SIG-M5 (cell line): Measurements from ENCODE around the gene CA5A.
"Not testable (repeated sequence)": the region's sequence is repeated elsewhere in the genome, so short reads cannot be mapped to it uniquely, and the experiment has no call there.

Experiments used
- DNase-seq: peaks from one replicate; lab custom pipeline; 2025; lab: John Stamatoyannopoulos, UW

CA5A gene

DNA sequence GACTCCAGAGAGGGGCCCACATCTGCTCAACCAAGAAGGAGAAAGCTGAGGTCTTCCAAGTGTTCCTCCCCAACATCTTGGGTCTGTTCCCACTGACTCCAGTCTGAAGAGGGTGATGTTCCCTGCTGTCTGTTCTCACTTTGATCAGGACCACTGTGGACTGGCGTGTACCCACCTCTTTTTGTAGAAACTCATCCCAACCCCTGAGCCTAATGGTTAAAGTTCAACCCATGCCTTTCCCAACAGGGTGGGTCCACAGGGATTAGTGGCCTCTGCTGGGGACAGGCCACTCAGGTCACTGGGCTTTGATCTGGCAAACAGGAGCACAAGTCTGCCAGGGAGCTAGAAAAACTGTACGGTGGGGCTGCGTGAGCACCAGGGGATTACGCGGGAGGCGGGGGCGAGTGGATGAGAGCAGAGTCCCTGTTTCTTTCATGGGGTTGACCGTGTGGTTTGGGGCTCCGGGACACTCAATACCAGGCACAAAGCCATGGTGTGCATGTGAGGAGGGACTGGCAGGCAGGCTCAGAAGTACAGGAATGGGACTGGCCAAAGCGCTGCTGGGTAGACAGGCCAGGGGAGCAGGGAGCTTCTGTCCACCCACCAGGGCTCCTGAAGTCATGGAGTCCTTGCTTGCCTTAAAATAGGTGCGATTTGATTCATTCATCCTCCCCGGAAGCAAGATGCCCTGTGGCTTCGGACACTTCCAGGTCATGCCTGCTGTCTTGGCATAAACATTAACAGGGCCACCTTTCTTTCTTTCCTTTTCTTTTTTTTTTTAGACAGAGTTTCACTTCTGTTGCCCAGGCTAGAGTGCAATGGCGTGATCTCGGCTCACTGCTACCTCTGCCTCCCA is at the start of gene CA5A:
Gene CA5A (minus strand): TSS at position 155 of the 856 bp plus-strand sequence. CDS start 79 bp downstream, at position 76.
- no peak for DNase-seq

DNA sequence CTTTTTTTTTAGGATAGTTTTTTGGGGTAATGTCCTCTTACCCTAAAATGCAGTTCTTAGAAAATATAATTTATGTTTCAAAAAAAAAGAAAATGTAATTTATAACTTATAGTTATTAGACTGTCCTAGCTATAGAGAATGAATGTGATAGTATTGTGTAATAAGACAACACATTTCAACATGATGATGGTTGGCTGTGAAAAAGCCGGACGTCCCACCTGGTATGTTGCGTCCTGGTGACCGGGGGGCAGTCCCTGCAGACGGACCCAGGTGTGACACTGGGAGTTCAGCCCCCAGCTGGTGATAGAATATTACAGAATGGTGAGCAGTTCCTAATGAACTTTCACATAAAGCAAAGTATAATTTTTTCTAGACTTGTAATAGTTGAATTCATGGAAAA is 49.2 kb upstream of the CA5A start:
- DNase-seq = not testable (repeated sequence)

- no peak for DNase-seq
Measured at GRCh38 chr16:87984632-87985267, 48.4 kb upstream of the CA5A start.

- not testable (repeated sequence) for DNase-seq
Measured at GRCh38 chr16:87984180-87984579, 47.9 kb upstream of the CA5A start.

- not testable (repeated sequence) for DNase-seq
Measured at GRCh38 chr16:87983737-87984097, 47.4 kb upstream of the CA5A start.

DNA sequence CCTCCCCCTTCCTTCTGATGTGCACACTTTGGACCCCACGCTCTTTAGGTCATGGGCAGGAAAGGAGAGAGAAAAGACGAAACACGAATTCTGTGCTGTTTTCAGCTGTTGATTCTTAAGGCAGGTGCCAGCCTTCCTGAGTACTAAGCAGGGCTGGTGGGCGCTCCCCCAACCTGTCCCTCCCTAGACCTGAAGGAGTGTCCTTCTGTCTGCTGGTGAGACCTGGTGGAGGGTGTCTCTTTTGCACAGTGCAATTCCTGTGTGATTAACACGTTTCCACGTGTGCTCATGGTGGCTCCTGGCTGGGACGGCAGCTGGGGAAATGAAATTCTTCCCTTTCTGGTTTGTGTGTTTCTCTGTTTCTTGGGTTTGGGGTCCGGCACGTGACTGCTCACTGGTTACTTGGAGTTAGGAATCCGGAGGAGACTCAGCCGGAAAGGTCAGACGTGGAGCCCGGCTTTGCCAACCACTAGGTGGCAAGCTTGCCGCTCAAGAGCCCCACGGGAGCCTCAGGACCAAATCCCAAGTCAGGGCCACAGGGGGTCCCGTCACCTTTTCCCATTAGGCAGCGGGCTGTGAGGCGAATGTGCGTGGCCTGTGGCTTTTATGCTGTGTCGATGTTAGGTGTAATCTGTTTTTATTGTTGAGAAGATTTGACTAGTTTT is 46.9 kb upstream of the CA5A start:
- DNase-seq = not testable (repeated sequence)

- no peak for DNase-seq
Measured at GRCh38 chr16:87982581-87983041, 46.3 kb upstream of the CA5A start.

GRCh38 chr16:87981376-87981775 is 45.0 kb upstream of the CA5A start:
- DNase-seq = not testable (repeated sequence)

DNA sequence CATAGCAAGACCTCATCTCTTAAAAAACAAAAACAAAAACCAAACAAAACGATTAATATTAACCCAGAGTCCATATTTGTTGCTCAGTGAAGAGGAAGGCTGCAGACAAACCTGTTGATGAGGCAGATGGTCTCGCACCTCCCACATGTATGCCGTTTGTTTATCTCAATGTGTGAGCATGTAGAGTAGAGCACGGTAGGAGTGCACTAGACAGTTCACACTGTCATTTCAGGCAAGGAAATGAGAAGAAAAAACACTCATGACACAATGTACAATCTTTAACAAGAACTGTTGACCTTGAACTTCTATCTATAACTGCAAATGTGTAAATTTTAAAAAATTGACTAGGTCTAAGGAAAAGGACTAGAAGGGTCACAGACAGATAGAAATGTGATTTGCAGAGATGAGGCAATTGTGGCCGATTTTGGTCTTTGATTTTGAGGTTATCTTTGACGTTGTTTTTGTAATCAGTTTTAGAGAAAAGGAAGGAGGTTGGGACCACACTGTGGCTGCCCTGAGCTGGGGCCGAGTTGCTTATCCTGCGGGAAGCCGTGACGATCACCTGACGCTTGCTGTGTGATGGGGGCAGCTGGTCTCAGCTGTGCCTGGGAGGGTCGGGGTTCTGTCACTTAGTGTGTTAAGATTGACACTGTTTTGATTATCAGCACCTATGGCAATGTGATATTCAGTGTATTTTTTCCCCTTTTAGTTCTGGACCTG is 43.7 kb upstream of the CA5A start:
- DNase-seq = not testable (repeated sequence)

- no peak for DNase-seq
Measured at GRCh38 chr16:87979352-87979751, 43.0 kb upstream of the CA5A start.

GRCh38 chr16:87978127-87978526 is 41.8 kb upstream of the CA5A start:
- no peak for DNase-seq

GRCh38 chr16:87976665-87977064 is 40.3 kb upstream of the CA5A start:
- no peak for DNase-seq

DNA sequence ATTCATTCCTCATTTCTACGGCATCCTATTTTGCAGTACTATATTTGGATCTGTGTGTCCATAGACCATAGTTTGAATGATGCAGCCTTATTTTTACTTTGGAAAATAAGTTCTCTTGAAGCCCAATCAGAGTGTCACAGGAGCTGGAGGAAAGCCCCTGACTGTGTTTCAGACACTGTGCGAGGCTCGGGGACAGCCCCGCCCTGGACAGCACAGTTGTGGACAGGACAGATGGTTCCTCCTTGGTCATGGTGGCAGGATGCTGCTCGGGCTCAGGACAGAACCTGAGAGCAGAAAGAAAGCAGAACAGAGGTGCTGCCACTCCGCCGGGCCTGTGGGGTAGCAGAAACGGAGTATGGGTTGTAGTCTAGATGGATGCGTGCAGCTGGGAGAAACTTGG is 37.8 kb upstream of the CA5A start:
- no peak for DNase-seq

DNA sequence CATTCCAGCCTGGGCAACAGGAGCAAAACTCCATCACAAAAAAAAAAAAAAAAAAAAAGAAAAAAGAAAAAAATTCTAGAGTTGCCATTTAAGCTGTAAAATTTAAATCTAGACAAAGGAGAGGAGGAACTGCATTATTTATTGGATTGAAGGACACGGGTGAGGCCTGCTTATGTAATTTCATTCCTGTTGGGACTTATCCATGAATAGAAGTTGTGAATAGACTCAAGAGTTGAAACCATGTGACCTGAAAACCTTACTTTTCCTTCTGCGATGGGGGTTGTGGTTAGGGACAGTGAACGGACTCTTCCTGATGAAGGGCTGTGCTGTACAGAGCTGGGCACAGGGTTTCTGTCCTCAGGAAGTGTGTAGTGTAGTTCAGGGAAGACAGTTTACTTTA is 37.4 kb upstream of the CA5A start:
- no peak for DNase-seq

DNA sequence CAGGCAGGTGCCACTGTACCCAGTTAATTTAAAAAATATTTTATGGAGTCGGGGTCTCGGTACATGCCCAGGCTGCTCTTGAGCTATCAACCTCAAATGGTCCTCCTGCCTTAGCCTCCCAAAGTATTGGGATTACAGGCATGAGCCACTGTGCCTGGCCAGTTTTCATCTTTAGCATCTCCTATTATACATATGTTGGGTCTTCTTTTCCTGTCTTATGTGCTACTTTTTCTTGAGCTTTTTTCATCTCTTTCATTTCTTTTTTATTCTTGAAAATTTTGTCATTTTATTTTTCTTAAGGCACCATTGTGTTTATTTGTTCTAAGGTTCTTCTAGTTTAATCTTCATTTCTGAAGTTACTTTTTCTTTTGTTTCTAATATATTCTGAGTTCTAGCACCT is 35.6 kb upstream of the CA5A start:
- DNase-seq = no peak

DNA sequence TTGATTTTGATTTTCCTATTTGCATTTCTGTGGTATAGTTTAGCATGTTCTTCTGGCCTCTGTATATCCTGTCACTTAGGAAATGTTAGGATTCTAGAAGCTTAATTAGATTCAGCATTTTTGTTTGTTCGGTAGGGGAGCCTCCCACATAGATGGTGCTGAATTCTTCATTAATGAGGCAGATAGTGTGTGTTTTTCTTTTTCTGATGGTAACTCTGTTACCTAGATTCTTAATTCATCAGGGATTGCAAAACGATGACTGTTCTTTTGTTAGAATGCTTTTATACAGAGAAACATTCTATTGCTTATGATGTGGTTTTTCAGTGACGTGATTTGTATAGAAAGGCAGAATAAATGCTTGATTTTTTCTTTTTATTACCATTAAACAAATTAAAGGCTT is 33.9 kb upstream of the CA5A start:
- DNase-seq = no peak

DNA sequence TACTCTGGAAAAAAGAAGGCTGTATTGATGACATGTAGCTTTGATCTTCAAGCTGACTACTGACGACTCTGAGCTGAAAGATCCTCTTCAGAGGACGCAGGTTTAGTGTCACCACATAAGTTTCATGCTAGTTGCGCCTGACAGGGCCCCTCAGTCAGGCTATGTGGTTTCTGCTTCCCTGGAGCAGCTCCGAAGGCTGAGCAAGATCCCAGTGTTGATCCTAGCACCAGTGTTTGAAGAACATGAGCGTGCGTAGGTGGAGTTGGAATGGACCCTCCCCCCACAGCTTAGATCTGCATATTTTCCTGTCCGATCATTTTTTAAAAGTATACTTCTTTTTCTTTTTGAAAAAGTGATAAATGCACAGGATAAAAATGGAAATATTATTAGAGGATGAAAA is 32.2 kb upstream of the CA5A start:
- no peak for DNase-seq

- no peak for DNase-seq
Measured at GRCh38 chr16:87966685-87967185, 30.4 kb upstream of the CA5A start.

DNA sequence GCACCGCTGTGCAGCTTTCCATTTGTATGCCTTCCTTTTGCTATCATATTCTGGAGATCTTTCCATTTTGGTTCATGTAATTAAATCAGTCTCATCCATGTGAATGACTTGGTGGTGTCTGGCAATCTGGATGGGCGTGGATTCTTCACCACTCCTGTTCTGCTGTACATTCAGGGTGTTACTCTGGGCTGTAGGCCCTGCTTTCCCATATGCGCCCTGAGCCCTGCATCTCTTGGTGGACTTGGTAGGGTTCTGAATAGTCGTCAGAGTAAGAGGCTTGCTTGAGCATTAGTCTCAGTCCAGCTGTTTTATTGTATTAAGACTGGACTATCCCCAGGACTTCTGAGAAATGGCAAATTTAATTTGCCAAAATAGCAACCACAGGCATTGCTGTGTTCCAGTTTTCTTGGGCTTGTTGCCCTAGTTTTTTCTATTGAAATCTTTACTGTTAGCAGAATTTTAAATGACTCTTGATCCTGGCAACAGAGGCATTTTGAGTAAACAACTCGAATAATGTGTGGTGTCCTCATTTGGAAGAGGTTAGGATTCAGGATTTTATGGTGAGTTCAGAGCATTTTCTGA is 29.8 kb upstream of the CA5A start:
- no peak for DNase-seq

DNA sequence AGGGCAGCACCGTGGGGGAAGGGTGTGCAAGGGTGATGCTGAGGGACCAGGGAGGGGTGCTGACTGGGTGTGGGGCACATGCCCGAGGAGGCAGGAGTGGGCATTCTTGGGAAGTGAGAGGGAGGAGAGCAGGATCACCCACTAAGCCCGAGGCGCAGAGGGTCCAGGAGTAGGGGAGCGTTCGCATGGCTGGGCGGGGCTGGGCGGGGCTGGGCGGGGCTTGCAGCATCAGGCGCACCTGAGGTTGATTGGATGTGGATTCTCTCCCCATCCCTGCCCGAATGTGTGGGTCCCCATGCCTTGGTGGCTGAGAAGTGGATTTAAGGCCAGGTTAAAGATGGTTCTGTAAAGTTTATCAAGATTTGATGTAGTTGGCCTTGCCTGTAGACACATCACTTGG is 29.1 kb upstream of the CA5A start:
- no peak for DNase-seq

- DNase-seq = no peak
Measured at GRCh38 chr16:87964049-87964659, 27.8 kb upstream of the CA5A start.
